Measurements from ENCODE around the gene FAT4.

DNA sequence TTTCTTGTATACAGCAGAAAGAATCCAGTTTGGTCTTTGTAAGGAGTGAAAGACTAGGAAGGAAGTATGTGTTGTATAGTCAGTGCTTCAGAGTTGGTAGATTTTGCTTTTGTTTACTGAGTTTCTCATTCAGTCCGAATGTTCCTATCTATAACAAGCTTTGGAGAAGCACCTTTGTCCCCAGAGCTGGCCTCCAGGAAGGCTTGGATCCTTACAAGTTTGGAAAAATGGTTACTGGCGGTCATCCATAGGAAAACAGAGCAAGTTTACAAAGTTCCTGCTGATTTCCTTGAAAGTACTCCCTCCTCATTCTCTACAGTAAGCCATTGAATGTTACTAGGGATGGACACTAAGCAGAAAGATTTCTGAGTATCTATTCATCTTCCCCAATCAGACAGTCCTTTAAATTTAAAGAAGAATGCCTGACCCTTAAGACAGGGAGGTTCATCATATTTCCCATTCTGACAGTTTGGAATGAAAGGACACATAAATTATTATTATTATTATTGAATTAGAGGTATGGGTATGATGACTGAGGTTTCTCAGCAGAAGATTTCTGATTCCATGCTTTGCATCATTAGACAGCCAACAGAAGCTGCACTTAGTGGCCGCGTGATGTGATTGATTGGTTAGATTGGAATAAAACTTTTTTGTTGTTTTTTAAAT is 35.8 kb downstream of the FAT4 start:
- TF ChIP-seq POLR2A (IDR thresholded peaks at IDR 0.05) = no peak
- TF ChIP-seq, protein P1, sequence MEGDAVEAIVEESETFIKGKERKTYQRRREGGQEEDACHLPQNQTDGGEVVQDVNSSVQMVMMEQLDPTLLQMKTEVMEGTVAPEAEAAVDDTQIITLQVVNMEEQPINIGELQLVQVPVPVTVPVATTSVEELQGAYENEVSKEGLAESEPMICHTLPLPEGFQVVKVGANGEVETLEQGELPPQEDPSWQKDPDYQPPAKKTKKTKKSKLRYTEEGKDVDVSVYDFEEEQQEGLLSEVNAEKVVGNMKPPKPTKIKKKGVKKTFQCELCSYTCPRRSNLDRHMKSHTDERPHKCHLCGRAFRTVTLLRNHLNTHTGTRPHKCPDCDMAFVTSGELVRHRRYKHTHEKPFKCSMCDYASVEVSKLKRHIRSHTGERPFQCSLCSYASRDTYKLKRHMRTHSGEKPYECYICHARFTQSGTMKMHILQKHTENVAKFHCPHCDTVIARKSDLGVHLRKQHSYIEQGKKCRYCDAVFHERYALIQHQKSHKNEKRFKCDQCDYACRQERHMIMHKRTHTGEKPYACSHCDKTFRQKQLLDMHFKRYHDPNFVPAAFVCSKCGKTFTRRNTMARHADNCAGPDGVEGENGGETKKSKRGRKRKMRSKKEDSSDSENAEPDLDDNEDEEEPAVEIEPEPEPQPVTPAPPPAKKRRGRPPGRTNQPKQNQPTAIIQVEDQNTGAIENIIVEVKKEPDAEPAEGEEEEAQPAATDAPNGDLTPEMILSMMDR (IDR thresholded peaks at IDR 0.05) = no peak
